GM12873 (cell line): ENCODE measurements around the gene BIRC3.

Source experiments
- CTCF ChIP-seq: IDR thresholded peaks from 2 replicates; pipeline ENCODE4 v1.5.1; 2012; ENCODE audit warnings: low read depth, mild to moderate bottlenecking, moderate library complexity, low read length, control low read depth; ENCODE audit not compliant: insufficient read depth; ENCODE audit errors: missing control alignments

BIRC3 gene

DNA sequence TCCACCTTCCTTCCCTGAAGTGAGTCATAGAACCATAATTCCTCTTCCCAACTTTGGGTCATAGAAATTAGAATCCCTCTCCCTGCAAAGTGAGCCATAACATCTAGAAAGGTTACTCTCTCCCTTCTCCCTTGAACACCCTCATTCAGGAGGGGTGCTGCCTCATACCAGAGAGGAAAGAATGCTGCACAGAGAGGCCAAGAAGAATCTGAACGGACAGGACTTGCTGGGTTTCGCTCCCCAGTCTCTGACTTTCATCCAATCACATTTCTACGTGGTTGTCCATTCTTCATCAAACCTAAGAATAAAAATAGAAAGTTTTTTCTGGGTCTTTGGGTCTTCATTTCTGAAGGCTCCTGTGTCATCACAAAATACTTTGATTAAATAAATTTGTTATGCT, 31.0 kb upstream of the BIRC3 start:
- TF ChIP-seq CTCF, result no peak

- peak; percentile 77 for TF ChIP-seq CTCF
Measured at GRCh38 chr11:102287964-102288724, 29.1 kb upstream of the BIRC3 start.

GRCh38 chr11:102288725-102289083, 28.6 kb upstream of the BIRC3 start:
- no peak for TF ChIP-seq CTCF

GRCh38 chr11:102289592-102289991, 27.7 kb upstream of the BIRC3 start:
- TF ChIP-seq CTCF, result no peak

GRCh38 chr11:102291831-102292230, 25.5 kb upstream of the BIRC3 start:
- TF ChIP-seq CTCF, result no peak

- no peak for TF ChIP-seq CTCF
Measured at GRCh38 chr11:102292933-102293332, 24.4 kb upstream of the BIRC3 start.

DNA sequence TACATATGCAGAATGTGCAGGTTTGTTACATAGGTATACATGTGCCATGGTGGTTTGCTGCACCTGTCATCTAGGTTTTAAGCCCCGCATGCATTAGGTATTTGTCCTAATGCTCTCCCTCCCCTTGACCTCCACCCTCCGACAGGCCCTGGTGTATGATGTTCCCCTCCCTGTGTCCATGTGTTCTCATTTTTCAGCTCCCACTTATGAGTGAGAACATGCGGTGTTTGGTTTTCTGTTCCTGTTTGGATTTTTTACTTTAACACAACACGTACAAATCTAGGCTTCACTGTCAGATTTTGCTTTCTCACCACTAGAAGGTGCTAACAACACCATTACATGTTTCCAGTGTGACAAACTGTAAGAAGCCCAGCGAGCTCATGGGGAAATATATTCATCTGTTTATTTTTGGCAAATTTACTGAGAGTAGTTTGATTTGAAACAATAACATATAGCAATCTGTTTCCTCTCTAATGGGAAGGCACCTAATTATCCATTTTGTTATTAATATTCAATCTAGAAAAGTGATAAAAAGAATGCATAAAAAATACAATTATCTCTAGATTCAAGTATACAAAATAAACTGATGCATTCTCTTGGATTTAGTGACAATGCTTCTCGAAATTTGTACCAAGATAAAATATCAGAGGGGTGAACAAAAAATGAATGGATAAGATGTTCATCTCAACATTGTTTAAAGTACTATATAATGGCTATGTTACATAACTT, 23.2 kb upstream of the BIRC3 start:
- peak; percentile 79 for TF ChIP-seq CTCF
